LNCAP (cell line): ENCODE results near the gene RPLP2.

Source experiments
- TF ChIP-seq, protein P1 (sequence below): fragments of 450-650 bp; IDR thresholded peaks from 2 replicates; pipeline ENCODE4 v1.5.1; 2017; ENCODE audit warnings: mild to moderate bottlenecking

The RPLP2 gene

GRCh38 chr11:765025-765801 lies 44.6 kb upstream of the RPLP2 start:
- TF ChIP-seq, protein P1, sequence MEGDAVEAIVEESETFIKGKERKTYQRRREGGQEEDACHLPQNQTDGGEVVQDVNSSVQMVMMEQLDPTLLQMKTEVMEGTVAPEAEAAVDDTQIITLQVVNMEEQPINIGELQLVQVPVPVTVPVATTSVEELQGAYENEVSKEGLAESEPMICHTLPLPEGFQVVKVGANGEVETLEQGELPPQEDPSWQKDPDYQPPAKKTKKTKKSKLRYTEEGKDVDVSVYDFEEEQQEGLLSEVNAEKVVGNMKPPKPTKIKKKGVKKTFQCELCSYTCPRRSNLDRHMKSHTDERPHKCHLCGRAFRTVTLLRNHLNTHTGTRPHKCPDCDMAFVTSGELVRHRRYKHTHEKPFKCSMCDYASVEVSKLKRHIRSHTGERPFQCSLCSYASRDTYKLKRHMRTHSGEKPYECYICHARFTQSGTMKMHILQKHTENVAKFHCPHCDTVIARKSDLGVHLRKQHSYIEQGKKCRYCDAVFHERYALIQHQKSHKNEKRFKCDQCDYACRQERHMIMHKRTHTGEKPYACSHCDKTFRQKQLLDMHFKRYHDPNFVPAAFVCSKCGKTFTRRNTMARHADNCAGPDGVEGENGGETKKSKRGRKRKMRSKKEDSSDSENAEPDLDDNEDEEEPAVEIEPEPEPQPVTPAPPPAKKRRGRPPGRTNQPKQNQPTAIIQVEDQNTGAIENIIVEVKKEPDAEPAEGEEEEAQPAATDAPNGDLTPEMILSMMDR, result peak; percentile 58

DNA sequence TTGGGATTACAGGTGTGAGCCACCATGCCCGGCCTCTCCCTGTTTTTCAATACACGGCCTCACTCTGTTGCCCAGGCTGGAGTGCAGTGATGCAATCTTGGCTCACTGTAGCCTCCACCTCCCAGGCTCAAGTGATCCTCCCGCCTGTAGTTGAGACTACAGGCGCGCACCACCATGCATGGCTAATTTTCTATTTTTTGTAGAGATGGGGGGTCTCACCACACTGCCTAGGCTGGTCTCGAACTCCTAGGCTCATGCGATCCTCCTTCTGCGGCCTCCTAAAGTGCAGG lies 44.0 kb upstream of the RPLP2 start:
- TF ChIP-seq, protein P1, result no peak

GRCh38 chr11:766106-766935 lies 43.4 kb upstream of the RPLP2 start:
- TF ChIP-seq, protein P1, result no peak

DNA sequence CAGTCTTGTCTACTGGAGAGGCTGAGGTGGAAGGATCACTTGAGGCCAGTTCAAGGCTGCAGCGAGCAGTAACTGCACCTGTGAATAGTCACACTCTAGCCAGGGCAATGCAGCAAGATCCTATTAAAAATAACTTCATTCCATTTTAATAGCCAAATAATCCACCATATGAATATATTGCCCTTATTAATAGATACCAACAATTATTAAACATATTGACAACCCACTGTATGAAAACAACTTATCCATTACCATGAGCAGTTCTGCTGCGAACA lies 42.9 kb upstream of the RPLP2 start:
- TF ChIP-seq, protein P1, result no peak

- TF ChIP-seq, protein P1, result no peak
Measured at GRCh38 chr11:767238-767637, 42.5 kb upstream of the RPLP2 start.

DNA sequence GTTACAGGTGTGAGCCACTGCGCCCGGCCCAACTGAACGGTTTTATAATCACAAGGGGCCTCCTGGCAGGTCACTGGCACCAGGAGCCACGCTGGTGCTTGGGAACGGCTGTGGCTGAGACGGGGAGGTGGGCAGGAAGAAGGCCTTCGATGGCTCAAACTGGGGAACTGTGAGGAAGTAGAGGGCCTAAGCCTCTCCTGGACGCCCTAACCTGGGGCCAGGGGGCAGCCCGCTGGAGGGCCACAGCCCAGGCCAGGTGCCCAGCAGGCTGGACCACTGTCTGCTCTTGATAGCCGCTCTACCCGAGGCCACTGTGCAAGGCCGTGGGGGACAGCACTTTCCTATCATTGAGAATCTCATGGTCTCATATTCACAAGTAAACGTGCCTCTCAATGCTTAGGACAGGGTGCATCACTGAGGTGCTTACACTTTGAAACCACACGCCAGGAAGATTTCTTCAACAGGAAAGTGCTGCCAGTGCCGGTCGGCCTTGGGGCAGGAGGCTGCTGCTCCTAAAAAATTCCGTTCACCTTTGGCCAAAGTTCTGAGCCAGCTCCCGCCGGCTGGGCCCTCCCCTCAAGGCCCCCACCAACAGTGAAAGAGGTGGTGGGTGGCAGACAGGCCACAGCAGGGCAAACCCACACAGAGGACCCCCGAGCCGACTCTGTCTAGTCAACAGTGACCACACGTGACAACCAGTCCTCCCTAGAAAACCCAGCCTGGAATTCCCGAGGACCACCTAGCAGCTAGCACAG lies 39.7 kb upstream of the RPLP2 start:
- TF ChIP-seq, protein P1, result no peak

- TF ChIP-seq, protein P1, result no peak
Measured at GRCh38 chr11:770642-771616, 38.8 kb upstream of the RPLP2 start.
